Neural crest cell (in vitro differentiated cells): ENCODE data around the gene ACBD3. TPM values are rescaled to one million over a fixed set of nuclear protein-coding genes. Genes with fewer than 3 reads are reported as not detected.

ENCODE experiments used
- DNase-seq: peaks from one replicate; pipeline ENCODE4 v3.0.0; 2021; ENCODE audit warnings: low read depth, mixed read lengths, low spot score
- H3K27ac Mint-ChIP-seq: one replicate; pipeline ENCODE4 v1.8.0; 2021; ENCODE audit warnings: mild to moderate bottlenecking, mixed read lengths; ENCODE audit not compliant: unreplicated experiment
- H3K27me3 Mint-ChIP-seq: 2 replicates; pipeline ENCODE4 v1.8.0; 2021; ENCODE audit warnings: low read depth, mild to moderate bottlenecking, mixed read lengths
- H3K36me3 Mint-ChIP-seq: 2 replicates; pipeline ENCODE4 v1.8.0; 2021; ENCODE audit warnings: low read depth, mild to moderate bottlenecking, mixed read lengths
- H3K4me1 Mint-ChIP-seq: 2 replicates; pipeline ENCODE4 v1.8.0; 2021; ENCODE audit warnings: mixed read lengths
- H3K4me3 Mint-ChIP-seq: one replicate; pipeline ENCODE4 v1.8.0; 2021; ENCODE audit warnings: mild to moderate bottlenecking, mixed read lengths
- H3K9me3 Mint-ChIP-seq: 2 replicates; pipeline ENCODE4 v1.8.0; 2021; ENCODE audit warnings: mixed read lengths
- total RNA-seq: library from RNA; stranded (reverse); gene quantifications from 2 replicates; pipeline ENCODE4 v1.2.1, GENCODE V29; 2021
- TF ChIP-seq, protein P1 (sequence below): fragments of 200-600 bp; sonication (generic); conservative IDR thresholded peaks from 2 replicates; pipeline ENCODE4 v1.5.0; 2021; ENCODE audit warnings: antibody characterized with exemption, mild to moderate bottlenecking

ACBD3 gene
- total RNA-seq, 1 donor from 2014 or later: 22.1 TPM

DNA sequence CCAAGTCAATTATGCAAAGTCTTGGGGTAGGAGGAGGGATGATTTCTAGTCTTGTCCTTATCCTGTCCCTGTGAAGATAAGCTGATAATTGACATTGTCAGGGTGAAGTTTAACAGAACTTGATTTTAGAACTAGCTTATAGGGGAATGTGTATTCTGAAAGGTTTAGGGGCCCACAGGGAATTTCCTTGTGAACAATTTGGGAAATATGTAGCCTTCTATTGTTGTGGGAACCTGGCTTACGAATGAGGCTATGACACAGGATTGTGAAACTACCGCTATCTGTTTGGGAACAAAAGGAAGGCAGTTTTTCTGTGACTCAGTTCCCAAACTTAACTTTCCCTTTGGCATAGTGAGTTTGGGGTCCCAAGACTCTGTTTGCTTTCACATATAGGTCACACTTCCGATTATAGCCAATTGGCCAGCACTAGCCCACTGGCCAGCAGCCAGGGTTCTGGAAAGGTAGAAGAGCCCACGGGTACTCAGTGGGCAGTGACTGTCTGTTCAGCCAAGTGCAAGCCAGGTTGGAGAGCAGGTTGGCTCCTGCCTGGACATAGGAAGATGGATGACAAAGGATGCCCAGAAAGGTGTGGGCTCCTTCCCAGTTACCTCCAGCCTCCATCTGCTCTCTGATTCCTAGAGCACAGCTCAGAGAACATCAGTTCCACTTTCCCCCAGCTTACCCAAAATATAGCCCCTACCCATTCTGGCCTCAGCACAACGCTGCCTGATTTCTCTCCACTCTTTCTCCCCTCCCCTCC, 88.5 kb downstream of the ACBD3 start:
- Mint-ChIP-seq H3K27me3 (peaks cover 34% of the 10 kb centered on the region), H3K4me3 (no peak overlapping the region), H3K27ac (no peak overlapping the region), H3K36me3 (no peaks in the 10 kb centered on the region), H3K4me1 (peaks cover 19% of the 10 kb centered on the region), H3K9me3 (no peaks in the 10 kb centered on the region)
- TF ChIP-seq, protein P1, sequence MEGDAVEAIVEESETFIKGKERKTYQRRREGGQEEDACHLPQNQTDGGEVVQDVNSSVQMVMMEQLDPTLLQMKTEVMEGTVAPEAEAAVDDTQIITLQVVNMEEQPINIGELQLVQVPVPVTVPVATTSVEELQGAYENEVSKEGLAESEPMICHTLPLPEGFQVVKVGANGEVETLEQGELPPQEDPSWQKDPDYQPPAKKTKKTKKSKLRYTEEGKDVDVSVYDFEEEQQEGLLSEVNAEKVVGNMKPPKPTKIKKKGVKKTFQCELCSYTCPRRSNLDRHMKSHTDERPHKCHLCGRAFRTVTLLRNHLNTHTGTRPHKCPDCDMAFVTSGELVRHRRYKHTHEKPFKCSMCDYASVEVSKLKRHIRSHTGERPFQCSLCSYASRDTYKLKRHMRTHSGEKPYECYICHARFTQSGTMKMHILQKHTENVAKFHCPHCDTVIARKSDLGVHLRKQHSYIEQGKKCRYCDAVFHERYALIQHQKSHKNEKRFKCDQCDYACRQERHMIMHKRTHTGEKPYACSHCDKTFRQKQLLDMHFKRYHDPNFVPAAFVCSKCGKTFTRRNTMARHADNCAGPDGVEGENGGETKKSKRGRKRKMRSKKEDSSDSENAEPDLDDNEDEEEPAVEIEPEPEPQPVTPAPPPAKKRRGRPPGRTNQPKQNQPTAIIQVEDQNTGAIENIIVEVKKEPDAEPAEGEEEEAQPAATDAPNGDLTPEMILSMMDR: no peak
- DNase-seq: no peak

DNA sequence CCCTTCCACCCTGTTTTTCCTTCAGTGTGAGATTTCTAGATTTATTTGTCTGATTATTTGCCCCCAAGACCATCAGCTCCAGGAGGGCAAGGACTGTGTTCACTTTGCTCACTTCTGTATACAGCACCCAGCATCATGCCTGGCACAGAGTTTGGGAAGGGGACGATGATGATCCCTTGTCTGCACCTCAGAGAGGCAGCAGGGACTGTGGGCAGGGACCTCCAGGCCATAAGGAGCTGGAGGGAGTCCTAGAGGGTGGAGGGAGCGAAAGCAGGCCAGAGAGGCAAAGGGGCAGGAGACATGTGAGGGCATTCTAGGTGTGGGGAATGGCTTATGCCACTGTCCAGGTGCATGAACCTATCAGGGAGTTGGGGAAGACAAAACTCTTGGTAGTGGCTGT, 91.3 kb downstream of the ACBD3 start:
- Mint-ChIP-seq H3K27ac (no peak overlapping the region), H3K4me3 (no peak overlapping the region), H3K9me3 (no peaks in the 10 kb centered on the region), H3K36me3 (no peaks in the 10 kb centered on the region), H3K27me3 (peaks cover 25% of the 10 kb centered on the region), H3K4me1 (peaks cover 12% of the 10 kb centered on the region)
- TF ChIP-seq, protein P1: no peak
- no peak for DNase-seq

Other genes starting within 250 kb of the ACBD3 start
- gene LEFTY2, start 245.5 kb downstream of the ACBD3 start, total RNA-seq: not detected in 2 replicates
- gene SDE2, start 187.4 kb downstream of the ACBD3 start, total RNA-seq: 18.1 TPM in 2 replicates
- gene H3-3A, start 124.0 kb downstream of the ACBD3 start, total RNA-seq: 991 and 1,004 TPM in 2 replicates
- gene MIXL1, start 36.9 kb upstream of the ACBD3 start, total RNA-seq: 0.37 and 0.41 TPM in 2 replicates
- 14.0 and 14.8 TPM in 2 replicates for gene LIN9, start 122.4 kb upstream of the ACBD3 start, total RNA-seq
- gene PARP1, start 221.4 kb upstream of the ACBD3 start, total RNA-seq: 313 and 329 TPM in 2 replicates